HG03460 (cell line): ENCODE results near the gene TCEANC.
"Not testable (repeated sequence)": the region's sequence is repeated elsewhere in the genome, so short reads cannot be mapped to it uniquely, and the experiment has no call there.

ENCODE experiments used
- ATAC-seq: cut with Tn5 transposase; IDR thresholded peaks from one replicate; pipeline ENCODE4 v1.9.1; 2021; ENCODE audit not compliant: unreplicated experiment

The TCEANC gene, protein sequence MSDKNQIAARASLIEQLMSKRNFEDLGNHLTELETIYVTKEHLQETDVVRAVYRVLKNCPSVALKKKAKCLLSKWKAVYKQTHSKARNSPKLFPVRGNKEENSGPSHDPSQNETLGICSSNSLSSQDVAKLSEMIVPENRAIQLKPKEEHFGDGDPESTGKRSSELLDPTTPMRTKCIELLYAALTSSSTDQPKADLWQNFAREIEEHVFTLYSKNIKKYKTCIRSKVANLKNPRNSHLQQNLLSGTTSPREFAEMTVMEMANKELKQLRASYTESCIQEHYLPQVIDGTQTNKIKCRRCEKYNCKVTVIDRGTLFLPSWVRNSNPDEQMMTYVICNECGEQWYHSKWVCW

DNA sequence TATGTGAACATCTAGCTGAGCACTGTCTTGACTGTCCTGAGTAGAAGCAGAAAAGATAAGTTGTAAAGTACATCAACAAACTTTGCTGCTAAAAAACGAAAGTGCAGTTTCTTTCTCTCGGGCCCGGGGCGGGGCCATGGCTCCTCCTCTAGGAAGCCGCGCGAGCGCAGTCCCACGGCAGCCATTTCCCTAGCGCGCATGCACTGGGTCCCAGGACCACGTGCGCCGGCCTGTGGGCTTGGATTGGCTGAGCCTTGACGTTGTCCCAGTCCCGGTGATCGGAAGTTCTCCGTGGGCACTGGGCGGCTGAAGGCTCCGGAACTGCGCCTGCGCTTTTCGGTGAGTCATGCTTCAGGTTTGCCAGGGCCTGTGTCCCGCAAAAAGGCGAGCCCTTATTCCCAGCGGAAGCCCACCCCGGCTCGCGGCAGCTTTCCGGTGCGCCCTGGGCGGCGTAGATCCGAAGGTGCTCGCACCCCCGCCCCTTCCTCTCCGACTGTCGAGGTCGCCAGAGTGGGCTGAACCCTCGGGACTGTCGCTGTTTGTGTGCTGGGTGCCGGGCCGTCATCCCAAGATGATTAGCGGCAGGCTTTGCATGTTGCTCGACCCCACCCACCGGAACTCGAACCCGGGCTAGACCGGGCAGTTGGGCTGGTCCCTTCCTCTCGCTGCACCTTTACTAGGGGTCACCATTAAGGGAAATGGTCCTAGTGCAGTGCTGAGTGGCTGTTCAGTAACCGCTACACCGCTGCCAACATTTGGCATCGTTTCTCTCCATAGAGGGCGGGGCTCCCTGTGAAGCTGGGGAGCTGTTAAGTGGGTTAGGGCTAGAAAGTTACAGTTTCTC is at the start of gene TCEANC:
TCEANC (plus strand) TSS at position 292 of the 844 bp plus-strand sequence. CDS start 9,368 bp downstream, outside the sequence.
- ATAC-seq: peak; percentile 92

DNA sequence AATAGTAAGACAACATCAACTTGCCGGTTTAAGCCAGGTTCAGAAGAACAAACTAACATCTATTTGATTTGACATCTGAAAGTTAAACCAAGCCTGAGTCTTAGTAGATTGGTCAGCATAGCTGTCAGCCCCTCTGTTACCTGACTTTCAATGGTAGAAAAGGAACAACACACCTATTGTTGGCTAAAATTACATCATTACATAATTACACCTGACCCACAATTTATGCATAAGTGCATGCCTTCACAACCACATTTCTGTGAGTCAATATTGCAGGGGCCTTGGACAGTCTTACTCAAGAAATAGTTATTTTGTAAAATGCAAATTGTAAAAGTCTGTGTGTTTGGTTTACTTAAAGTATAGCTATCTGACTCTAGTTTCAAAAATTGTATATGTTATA is 47.3 kb upstream of the TCEANC start:
- no peak for ATAC-seq

DNA sequence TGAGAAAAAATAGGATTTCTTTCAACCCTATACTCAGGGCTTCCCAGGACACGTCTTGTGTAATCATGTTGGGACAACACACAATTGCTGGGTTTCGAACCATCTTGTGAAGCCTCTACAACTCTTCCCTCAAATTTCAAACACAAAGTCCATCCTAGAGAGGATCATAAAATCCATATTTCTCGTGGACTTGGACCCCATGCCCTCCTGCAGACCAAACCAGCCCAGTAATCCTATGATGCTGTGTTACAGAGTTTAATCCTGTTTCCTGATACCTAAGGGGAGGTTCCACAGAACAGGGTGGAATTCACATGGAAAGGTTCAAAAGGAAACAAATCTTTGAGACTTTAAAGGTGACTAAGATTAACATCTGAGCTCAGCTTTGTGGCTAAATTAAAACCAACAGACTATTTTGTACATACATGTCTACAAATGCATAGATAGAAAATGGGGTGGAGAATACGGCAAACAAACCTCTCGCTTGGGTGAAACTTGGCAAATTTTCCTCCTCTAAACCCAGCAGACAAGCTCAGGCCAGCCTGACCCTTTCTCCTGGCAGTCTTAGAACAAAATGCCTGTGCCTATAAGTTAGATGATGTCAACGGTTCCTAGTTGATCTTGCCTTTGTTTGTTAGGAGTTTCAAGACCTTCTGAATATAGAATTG is 45.5 kb upstream of the TCEANC start:
- ATAC-seq: no peak

DNA sequence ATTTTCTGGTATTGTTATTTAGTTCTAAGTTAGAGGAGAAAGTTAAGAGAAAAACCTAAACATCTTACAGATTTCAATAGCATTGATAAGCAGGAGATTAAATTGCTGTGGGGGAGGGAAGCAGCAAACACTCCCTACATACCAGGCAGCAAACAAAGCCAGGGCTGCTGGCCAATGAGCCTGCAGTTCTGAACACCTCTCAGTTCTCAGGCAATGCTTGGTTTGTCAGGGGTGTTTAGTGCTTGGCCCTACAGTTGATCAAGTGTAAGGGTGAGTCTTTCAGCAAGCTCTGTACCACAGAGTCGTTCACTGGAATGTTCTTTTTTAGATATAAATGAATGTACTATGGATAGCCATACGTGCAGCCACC is 45.0 kb upstream of the TCEANC start:
- no peak for ATAC-seq

DNA sequence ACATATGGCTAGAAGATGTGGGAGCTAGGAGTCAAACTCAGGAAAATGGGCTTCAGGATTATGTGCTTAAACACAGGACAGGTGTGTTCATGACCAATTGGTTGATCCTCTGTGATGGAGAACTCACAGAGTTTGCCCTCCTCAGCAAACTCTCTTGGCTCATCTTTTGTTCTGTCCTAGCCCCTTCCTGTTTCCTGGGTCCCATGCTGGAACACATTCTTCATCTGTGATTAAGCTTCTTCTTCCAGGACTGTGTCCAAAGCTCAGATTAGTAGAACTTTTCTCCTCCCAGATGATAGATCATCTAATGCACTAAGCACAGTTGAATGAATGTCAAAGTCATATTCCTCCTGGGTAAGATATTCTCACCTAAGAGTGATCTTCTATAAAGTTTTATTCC is 38.8 kb upstream of the TCEANC start:
- ATAC-seq: no peak

DNA sequence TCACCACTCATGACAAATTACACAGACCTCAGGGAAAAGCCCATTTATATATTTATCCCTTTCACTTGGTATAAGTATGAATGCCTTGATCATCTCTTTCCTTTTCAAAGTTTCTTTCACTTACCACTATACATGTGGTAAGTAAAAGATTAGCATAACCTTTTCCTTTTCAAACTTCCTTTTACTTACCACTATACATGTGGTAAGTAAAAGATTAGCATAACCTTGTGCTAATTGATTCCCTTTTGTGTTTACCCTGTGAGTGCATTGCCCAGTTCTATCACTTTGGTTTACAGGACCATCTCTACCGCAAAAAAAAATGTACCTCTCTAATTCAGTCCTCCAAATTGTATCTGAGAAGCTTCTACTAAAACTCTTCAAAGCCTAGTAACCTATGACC is 32.7 kb upstream of the TCEANC start:
- ATAC-seq: no peak

DNA sequence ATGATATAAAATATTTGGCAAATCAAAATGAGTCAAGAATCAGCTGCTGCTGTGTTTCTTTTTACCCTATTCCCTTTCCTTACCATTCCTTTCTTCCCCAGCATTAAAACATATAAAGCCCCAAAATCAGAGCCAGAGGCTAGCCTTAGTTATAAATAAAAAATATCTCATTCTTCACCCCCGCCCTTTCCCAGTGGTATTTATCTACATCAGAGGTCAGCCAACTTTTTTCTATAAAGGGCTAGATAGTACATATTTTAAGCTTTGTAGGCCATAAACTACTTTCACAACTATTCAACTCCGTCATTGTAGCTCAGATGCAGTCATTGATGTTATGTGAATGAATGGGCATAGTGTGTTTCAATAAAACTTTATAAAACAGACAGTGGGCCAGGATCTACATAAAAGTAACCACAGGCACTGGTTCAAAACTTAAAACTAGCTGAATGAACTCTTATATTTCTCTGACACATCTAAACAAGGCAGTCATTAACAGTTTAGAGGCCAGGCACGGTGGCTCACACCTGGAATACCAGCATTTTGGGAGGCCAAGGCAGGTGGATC is 30.5 kb upstream of the TCEANC start:
- no peak for ATAC-seq

DNA sequence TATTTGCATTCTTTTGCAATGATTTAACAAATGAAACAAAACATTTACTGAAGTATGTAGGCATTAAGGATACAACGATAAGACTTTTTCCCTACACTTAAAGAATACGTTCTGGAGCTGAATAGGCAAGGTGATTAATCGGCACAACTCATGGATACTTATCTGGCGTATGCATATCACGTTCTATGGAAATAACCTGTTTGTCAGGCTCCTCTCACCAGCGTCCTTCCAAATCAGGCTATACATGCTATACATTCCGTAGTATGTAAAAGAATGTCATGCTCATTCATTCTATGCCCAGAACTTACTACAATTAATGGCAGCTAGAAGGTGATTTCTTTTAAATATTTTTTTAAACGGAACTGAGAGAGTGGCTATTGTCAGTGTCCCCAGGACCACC is 25.6 kb upstream of the TCEANC start:
- no peak for ATAC-seq

DNA sequence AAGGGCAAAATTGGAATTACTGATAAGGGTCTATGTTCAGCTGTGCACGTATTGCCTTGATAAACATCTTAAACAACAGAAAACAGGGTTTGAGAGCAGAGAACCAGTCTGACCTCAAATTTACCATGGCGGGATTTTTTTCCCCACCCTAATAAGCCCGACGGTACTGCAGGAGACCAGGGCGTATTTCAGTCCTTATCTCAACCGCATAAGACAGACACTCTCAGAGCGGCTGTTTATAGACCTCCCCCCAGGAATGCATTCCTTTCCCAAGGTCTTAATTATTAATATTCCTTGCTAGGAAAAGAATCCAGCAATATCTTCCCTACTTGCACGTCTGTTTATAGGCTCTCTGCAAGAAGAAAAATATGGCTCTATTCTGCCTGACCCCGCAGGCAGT is 15.7 kb upstream of the TCEANC start:
- not testable (repeated sequence) for ATAC-seq

DNA sequence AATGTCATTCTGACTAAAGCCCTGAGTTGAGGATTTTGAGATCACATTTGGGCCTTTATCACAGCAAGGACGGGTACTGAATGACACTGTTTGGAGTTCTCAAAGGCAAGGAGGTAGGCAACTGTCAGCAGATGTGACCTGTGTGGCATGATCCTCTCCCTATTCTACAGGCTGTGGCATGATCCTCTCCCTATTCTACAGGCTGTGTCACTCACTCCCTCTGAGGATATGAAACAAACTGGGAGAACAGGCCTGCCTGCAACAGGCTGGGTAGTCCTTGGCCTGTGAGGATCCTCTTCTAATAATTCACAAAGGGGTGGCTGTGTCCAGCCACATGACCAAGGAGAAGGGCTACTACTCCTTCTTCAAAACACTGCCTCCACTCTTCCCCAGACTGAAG is 14.9 kb upstream of the TCEANC start:
- no peak for ATAC-seq

DNA sequence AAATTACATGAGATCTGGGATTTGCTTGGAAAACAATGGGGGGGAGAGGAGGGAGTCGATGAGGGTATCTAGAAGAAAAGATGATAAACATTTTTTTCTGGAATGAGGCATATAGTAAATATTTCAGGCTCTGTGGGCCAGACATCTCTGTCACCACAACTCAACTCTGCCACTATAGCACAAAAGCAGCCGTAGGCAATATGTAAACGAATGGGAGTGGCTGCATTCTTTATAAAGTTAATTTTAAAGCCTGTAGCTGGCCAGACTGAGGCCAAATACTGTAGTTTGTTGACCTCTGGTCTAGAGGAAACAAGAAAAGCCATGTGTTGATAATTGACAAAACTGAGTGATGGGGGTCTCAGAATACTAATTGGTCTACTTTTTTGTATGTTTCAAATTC is 14.1 kb upstream of the TCEANC start:
- ATAC-seq: no peak

DNA sequence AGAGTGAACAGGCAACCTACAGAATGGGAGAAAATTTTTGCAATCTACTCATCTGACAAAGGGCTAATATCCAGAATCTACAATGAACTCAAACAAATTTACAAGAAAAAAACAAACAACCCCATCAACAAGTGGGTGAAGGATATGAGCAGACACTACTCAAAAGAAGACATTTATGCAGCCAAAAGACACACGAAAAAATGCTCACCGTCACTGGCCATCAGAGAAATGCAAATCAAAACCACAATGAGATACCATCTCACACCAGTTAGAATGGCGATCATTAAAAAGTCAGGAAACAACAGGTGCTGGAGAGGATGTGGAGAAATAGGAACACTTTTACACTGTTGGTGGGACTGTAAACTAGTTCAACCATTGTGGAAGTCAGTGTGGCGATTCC is 11.3 kb upstream of the TCEANC start:
- ATAC-seq: not testable (repeated sequence)

DNA sequence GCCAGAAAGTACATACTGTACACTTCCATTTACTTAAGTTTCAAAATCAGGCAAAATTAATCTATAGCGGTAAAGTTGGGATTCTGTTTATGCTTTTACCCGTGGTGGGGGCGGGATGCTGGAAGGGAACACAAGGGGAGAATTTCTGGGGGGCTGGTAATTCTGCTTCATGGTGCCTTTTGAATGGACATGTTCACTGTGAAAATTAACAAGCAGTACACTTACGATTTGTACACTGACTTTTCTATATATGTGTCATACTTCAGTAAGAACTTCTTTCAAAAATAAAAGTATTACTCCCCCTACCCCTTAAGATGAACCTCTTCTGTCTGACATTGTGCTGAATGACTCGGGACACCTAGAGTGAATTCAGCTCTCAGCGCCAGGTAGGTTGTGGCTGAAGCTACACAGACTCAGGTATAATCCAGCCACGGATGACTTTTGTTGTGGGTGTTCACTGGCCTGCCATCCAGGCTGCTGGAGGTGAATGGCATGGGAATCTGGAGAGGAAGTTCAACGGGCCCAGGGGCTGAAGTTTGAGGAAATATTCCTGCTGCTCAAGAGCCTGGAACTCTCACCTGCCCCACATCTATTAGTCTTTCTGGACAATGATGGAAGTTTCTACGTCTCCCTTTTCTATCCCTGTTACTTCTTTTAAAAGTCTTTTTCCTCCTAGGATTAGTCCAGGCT is 7.3 kb upstream of the TCEANC start:
- no peak for ATAC-seq

DNA sequence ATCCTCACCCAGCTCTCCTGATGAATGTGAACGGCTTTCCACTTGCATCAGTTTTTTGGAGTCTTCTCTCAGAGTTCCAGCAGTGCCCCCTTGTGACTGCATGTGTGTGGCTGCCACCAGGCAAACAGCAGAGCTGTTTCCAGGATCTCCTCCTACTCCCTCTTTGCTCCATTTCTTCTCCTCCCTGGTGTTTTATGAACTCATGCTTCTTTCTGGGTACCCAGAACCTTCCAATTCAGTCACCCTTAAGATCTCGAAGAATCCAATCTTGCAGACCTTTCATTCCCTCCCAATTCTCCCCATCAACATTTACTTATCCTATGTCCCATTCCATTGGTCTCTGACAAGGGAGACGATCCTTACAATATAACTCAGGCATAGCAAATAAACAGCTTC is 6.8 kb upstream of the TCEANC start:
- ATAC-seq: no peak

DNA sequence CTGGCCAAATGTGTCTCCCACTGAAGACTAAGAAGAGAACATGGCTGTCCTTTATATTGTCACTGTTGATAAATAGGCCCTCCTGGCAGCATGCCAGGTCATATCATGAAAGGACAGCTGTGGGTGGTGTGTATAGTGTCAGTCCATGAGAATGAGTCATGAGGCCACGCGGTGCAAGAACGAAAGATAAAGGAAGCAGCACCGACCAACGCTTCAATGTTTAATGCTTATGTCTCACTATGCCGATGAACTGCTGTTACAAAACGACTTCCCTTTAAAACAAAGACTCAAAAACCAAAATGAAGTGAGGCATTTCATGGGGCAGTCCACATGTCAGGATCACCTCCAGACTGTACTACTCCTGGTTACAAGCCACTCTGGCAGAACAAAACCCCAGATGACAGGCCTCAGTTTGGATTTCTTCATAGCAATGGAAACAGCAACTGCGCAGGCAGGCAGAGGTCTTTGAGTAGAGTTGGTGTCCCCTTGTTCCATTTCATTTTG is 5.2 kb upstream of the TCEANC start:
- no peak for ATAC-seq

DNA sequence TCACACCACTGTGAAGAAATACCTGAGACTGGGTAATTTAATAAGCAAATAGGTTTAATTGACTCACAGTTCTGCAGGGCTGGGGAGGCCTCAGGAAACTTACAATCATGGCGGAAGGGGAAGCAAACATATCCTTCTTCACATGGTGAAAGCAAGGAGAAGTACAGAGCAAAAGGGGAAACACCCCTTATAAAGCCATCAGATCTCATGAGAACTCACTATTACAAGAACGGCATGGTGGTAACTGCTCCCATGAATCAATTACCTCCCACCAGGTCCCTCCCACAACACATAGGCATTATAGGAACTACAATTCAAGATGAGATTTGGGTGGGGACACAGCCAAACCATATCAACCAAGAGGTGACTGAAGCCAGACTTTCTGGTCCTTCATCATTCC is 4.6 kb upstream of the TCEANC start:
- not testable (repeated sequence) for ATAC-seq

DNA sequence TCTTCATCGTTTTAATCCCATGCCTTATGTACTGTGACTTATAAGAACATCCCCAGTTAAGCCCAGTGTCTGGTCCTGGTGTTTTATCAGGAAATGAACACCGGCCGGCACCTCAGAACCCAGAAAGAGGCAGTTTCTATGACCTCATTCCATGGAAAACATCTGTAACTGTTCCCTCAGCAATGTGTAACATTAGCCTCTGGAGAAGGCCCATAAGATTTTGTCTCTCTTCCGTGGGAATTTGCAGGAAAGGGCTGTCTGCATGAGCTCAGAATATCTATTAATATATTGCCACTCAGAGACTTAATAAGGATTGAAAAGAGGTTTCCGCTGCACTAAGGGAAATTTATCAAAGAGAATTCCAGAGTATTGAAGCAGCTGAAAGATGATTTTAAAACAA is 3.1 kb upstream of the TCEANC start:
- ATAC-seq: no peak

DNA sequence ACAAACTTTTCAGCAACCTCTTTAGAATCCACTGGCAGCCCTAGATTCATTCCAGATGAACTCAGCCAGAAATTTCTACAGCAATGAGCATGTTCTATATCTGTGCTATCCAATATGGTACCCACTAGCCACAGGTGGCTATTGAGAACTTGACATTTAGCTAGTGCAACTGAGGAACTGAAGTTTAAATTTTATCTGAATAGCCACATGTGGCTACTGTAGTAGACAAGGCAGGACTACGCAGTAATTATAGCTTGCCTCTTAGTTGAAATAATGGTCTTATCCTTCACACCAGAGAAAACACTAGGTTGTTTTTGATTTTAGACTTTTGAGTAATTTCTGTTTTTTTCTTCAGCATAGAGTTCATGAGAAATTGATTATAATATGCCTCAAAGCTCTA is 2.6 kb upstream of the TCEANC start:
- no peak for ATAC-seq

DNA sequence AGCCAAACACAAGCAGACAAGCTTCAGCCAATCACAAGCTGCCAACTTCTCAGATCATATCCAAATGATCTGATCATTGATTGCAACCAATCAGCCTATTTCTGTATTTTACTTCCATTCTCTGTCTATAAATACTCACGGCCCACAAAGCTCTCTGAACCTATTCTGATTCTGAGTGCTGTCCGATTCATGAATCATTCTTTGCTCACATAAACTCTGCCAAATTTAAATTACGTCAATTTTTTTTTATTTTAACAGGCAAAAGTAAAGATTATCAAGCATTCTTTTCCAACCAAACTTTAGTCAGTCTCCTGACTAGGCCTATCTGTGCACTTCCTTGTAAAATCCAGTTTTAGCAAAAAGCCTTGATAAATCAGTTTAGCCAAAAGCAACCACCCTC is 1.8 kb upstream of the TCEANC start:
- no peak for ATAC-seq

DNA sequence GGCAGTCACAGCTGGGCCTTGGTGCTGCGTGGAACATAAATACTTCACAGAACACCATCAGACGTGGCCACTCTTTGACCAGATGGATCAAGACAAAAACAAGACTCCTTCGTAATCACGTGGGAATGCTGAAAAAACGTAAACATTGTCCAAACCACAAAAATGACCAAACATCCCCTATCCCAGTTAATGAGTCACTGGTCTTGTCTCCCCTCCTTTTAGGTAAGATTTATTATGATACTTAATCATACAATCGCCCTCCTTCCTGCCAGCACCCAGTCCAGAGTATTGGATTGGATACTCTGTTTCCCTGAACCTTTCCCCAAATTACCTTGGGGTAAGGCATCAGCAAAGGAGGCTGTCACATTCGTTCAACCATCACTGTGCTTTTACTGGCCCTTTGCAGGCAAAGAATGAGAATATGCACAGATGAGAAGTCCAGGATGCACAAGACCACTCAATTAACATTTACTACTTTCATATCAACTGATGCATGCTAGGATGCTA is 601 bp upstream of the TCEANC start:
- no peak for ATAC-seq

DNA sequence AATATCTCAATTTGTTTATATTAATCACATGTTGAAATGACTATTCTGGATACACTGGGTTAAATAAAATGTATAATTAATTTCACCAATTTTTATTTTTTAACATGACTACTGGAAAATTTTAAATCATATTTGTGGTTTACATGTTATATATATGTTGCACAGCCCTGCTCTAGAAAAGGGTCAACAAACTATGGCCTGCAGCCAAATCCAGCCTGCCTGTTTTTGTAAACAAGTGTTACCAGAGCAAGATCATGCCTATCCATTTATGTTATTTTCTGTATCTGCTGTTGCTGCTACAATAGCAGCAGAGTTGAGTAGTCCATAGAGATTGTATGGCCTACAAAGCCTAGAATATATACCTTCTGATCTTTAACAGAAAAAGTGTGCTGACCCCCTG is 1.2 kb downstream of the TCEANC start:
- ATAC-seq: no peak
